ENCODE measurements around the gene NME5. TPM values are rescaled to one million over a fixed set of nuclear protein-coding genes. Genes with fewer than 3 reads are reported as not detected.

NME5 gene
- total RNA-seq, 2 donors from 2014 or later: 5.8 to 6.6 TPM

GRCh38 chr5:138140268-138140667 is 1.0 kb upstream of the NME5 start:
- intact Hi-C loops (cut with DNase I): no loop called here
- Histone ChIP-seq H3K27me3 (replicated peaks; ENCODE audit: insufficient read depth) (no peaks in the 10 kb centered on the region), H3K4me1 (replicated peaks) (no peaks in the 10 kb centered on the region), H3K27ac (no peak overlapping the region), H3K4me3 (no peak overlapping the region), H3K36me3 (no peaks in the 10 kb centered on the region), H3K9me3 (no peaks in the 10 kb centered on the region)
- no peak for DNase-seq (ENCODE audit: low spot score)
- no peak for TF ChIP-seq CTCF (IDR thresholded peaks at IDR 0.05)
- TF ChIP-seq POLR2A (IDR thresholded peaks at IDR 0.05): no peak
- TF ChIP-seq POLR2AphosphoS5 (IDR thresholded peaks at IDR 0.05): no peak
- 78% methylated on average over 4 of the region's 4 CpGs for WGBS

- intact Hi-C loops (cut with DNase I): no loop called here
- WGBS: 45% methylated on average over 3 of the region's 3 CpGs
Observed at GRCh38 chr5:138139781-138140090, 508 bp upstream of the NME5 start.

GRCh38 chr5:138132543-138132942 is 6.7 kb downstream of the NME5 start:
- Histone ChIP-seq H3K4me1 (replicated peaks) (no peaks in the 10 kb centered on the region), H3K4me3 (no peak overlapping the region), H3K27me3 (replicated peaks; ENCODE audit: insufficient read depth) (no peaks in the 10 kb centered on the region), H3K36me3 (no peaks in the 10 kb centered on the region), H3K9me3 (no peaks in the 10 kb centered on the region), H3K27ac (no peak overlapping the region)
- WGBS: 88% methylated on average over 7 of the region's 7 CpGs
- DNase-seq (ENCODE audit: low spot score): no peak
- intact Hi-C loops (cut with DNase I): loop anchor here (2.0 to 5.0 kb wide), 3 partner anchors 56 to 355 kb away; no protein-coding TSS in a partner anchor
- TF ChIP-seq POLR2A (IDR thresholded peaks at IDR 0.05): no peak
- no peak for TF ChIP-seq CTCF (IDR thresholded peaks at IDR 0.05)
- no peak for TF ChIP-seq POLR2AphosphoS5 (IDR thresholded peaks at IDR 0.05)

More at GRCh38 chr5:138139781-138140090, 508 bp upstream of the NME5 start:
- no peaks in the 10 kb centered on the region for H3K9me3 ChIP-seq
- H3K4me3 ChIP-seq: peak overlapping the region; percentile 52 to 57
- no peak for DNase-seq (ENCODE audit: low spot score)
- H3K36me3 ChIP-seq: no peaks in the 10 kb centered on the region
- TF ChIP-seq POLR2A (IDR thresholded peaks at IDR 0.05) (no peak), POLR2AphosphoS5 (IDR thresholded peaks at IDR 0.05) (no peak), CTCF (IDR thresholded peaks at IDR 0.05) (no peak)
- H3K27ac ChIP-seq: no peak overlapping the region
- H3K4me1 ChIP-seq (replicated peaks): no peaks in the 10 kb centered on the region
- no peaks in the 10 kb centered on the region for H3K27me3 ChIP-seq (replicated peaks; ENCODE audit: insufficient read depth)

GRCh38 chr5:138129347-138129746 is 9.9 kb downstream of the NME5 start:
- 59% methylated on average over 6 of the region's 6 CpGs for WGBS
- no peak for DNase-seq (ENCODE audit: low spot score)
- Histone ChIP-seq H3K4me1 (replicated peaks) (no peaks in the 10 kb centered on the region), H3K27me3 (replicated peaks; ENCODE audit: insufficient read depth) (no peaks in the 10 kb centered on the region), H3K4me3 (no peak overlapping the region), H3K36me3 (no peaks in the 10 kb centered on the region), H3K27ac (no peak overlapping the region), H3K9me3 (no peaks in the 10 kb centered on the region)
- TF ChIP-seq POLR2AphosphoS5 (IDR thresholded peaks at IDR 0.05) (no peak), CTCF (IDR thresholded peaks at IDR 0.05) (no peak), POLR2A (IDR thresholded peaks at IDR 0.05) (no peak)
- intact Hi-C loops (cut with DNase I): no loop called here

GRCh38 chr5:138128334-138128733 is 10.9 kb downstream of the NME5 start:
- H3K27ac ChIP-seq: no peak overlapping the region
- 60% methylated on average over 5 of the region's 5 CpGs for WGBS
- no peaks in the 10 kb centered on the region for H3K27me3 ChIP-seq (replicated peaks; ENCODE audit: insufficient read depth)
- no peaks in the 10 kb centered on the region for H3K4me1 ChIP-seq (replicated peaks)
- intact Hi-C loops (cut with DNase I): no loop called here
- TF ChIP-seq CTCF (IDR thresholded peaks at IDR 0.05) (no peak), POLR2A (IDR thresholded peaks at IDR 0.05) (no peak), POLR2AphosphoS5 (IDR thresholded peaks at IDR 0.05) (no peak)
- no peaks in the 10 kb centered on the region for H3K9me3 ChIP-seq
- no peaks in the 10 kb centered on the region for H3K36me3 ChIP-seq
- no peak for DNase-seq (ENCODE audit: low spot score)
- no peak overlapping the region for H3K4me3 ChIP-seq

Data from prostate gland (tissue), 2 donors.